D721Med (cell line): ENCODE measurements around the gene SEMA6B.

Source experiments
- DNase-seq: peaks from one replicate; pipeline ENCODE4 v3.0.0; 2011; ENCODE audit warnings: low spot score; ENCODE audit not compliant: insufficient read length
- FAIRE-seq: peaks from 2 replicates; lab custom pipeline; 2011; peaks lifted over from hg19 to GRCh38; lab: Jason Lieb, UNC
- TF ChIP-seq, protein P1 (sequence below): IDR thresholded peaks from 2 replicates; pipeline ENCODE4 v1.5.1; 2012; ENCODE audit warnings: mild to moderate bottlenecking, control low read depth; ENCODE audit not compliant: insufficient read depth; ENCODE audit errors: missing control alignments

Gene SEMA6B

GRCh38 chr19:4493104-4493928 is 66.2 kb downstream of the SEMA6B start:
- no peak for DNase-seq

More at GRCh38 chr19:4493104-4493928, 66.2 kb downstream of the SEMA6B start:
- TF ChIP-seq, protein P1, sequence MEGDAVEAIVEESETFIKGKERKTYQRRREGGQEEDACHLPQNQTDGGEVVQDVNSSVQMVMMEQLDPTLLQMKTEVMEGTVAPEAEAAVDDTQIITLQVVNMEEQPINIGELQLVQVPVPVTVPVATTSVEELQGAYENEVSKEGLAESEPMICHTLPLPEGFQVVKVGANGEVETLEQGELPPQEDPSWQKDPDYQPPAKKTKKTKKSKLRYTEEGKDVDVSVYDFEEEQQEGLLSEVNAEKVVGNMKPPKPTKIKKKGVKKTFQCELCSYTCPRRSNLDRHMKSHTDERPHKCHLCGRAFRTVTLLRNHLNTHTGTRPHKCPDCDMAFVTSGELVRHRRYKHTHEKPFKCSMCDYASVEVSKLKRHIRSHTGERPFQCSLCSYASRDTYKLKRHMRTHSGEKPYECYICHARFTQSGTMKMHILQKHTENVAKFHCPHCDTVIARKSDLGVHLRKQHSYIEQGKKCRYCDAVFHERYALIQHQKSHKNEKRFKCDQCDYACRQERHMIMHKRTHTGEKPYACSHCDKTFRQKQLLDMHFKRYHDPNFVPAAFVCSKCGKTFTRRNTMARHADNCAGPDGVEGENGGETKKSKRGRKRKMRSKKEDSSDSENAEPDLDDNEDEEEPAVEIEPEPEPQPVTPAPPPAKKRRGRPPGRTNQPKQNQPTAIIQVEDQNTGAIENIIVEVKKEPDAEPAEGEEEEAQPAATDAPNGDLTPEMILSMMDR, result no peak
- no peak for FAIRE-seq
